ENCODE data around the gene SDF4. TPM values are rescaled to one million over a fixed set of nuclear protein-coding genes. Genes with fewer than 3 reads are reported as not detected.

The SDF4 gene
- total and polyA plus RNA-seq, 10 donors = 39.1 to 145 (median 88.5) TPM

- Histone ChIP-seq H3K9me3 (no peaks in the 10 kb centered on the region), H3K4me1 (peaks cover 13 to 79% (median 48%) of the 10 kb centered on the region in 6 donors), H3K27ac (no peak overlapping the region), H3K4me3 (no peak overlapping the region), H3K36me3 (peaks cover 0 to 73% (median 53%) of the 10 kb centered on the region in 6 donors), H3K27me3 (replicated peaks in 1 of 7) (no peaks in the 10 kb centered on the region)
- WGBS, 5 donors = 84 to 94% (median 87%) methylated on average over 24 to 28 of the region's 28 CpGs
- TF ChIP-seq POLR2A (IDR thresholded peaks at IDR 0.05) (no peak), POLR2AphosphoS5 (IDR thresholded peaks at IDR 0.05) (peak in 1 of 3 donors; percentile 16)
- intact Hi-C loops (cut with DNase I; ENCODE audit: low total_unique reads) = no loop called here
- no peak for DNase-seq
Observed at GRCh38 chr1:1228596-1229321, 3.0 kb downstream of the SDF4 start.

- peaks cover 13 to 73% (median 42%) of the 10 kb centered on the region in 6 donors for H3K4me1 ChIP-seq
- 89 to 98% (median 96%) methylated on average over 22 to 30 of the region's 30 CpGs for WGBS, 5 donors
- intact Hi-C loops (cut with DNase I; ENCODE audit: low total_unique reads) = no loop called here
- H3K27me3 ChIP-seq (replicated peaks in 1 of 7) = no peaks in the 10 kb centered on the region
- TF ChIP-seq POLR2AphosphoS5 (IDR thresholded peaks at IDR 0.05) = peak in 1 of 3 donors; percentile 24
- TF ChIP-seq POLR2A (IDR thresholded peaks at IDR 0.05) = no peak
- H3K27ac ChIP-seq = no peak overlapping the region
- DNase-seq = no peak
- peaks cover 0 to 73% (median 59%) of the 10 kb centered on the region in 6 donors for H3K36me3 ChIP-seq
- H3K4me3 ChIP-seq = no peak overlapping the region
- no peaks in the 10 kb centered on the region for H3K9me3 ChIP-seq
Observed at GRCh38 chr1:1228187-1228586, 3.6 kb downstream of the SDF4 start.

- TF ChIP-seq POLR2A (IDR thresholded peaks at IDR 0.05) = no peak
- no peak for TF ChIP-seq POLR2AphosphoS5 (IDR thresholded peaks at IDR 0.05)
- TF ChIP-seq CTCF (IDR thresholded peaks at IDR 0.05 in 8 of 11, conservative IDR thresholded peaks at IDR 0.05 in 3 of 11) = no peak
- 96 to 99% (median 98%) methylated on average over 12 to 25 of the region's 25 CpGs for WGBS, 5 donors
Observed at GRCh38 chr1:1227386-1227785, 4.4 kb downstream of the SDF4 start.

DNA sequence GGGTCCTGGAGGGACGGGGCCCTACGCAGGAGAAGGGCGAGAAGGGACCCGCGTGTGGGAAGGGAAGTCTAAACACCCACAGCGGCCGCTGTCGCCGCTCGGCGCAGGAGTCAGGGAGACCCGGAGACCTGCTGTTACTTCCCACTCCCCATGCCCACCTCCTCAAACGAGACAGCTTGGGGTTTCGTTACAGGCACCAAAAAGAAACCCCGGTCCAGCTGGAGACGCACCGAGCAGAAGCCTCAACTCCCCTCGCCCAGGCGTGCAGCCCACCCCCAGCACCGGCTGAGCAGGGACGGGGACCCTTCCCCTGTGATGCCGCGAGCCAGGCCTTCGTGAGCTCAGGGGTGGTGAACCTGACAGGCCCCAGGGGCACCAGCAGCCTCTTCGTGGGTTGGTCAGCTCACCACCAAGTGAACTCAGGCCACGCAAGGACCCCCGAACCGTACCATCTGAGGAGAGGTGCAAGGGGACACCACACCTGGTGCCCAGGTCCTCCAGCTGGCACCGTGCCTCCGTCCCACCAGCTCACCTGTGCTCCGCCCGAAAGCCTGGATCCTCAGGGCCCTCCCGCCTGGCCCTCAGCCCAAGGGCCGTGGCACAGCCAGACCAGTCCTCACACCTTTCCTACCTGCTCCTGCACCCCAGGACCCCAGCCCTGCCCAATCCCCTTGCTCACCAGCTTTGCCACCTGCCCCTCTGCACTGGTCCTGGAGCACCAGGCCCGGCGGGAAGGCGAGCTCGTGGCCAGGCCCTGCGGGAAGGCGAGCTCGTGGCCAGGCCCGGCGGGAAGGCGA, 5.0 kb downstream of the SDF4 start:
- intact Hi-C loops (cut with DNase I; ENCODE audit: low total_unique reads) = no loop called here
- 92 to 97% (median 93%) methylated on average over 29 to 44 of the region's 44 CpGs for whole genome bisulfite sequencing, 5 donors
- no peak overlapping the region for H3K4me3 ChIP-seq
- H3K36me3 ChIP-seq = peaks cover 0 to 86% (median 73%) of the 10 kb centered on the region in 6 donors
- no peak for DNase-seq
- TF ChIP-seq POLR2AphosphoS5 (IDR thresholded peaks at IDR 0.05) (no peak), POLR2A (IDR thresholded peaks at IDR 0.05) (no peak), CTCF (IDR thresholded peaks at IDR 0.05 in 8 of 11, conservative IDR thresholded peaks at IDR 0.05 in 3 of 11) (no peak)
- H3K9me3 ChIP-seq = no peaks in the 10 kb centered on the region
- no peaks in the 10 kb centered on the region for H3K27me3 ChIP-seq (replicated peaks in 1 of 7)
- no peak overlapping the region for H3K27ac ChIP-seq
- H3K4me1 ChIP-seq = peaks cover 13 to 66% (median 35%) of the 10 kb centered on the region in 6 donors

More at GRCh38 chr1:1227386-1227785, 4.4 kb downstream of the SDF4 start:
- no peak for DNase-seq
- Histone ChIP-seq H3K4me1 (peaks cover 13 to 66% (median 35%) of the 10 kb centered on the region in 6 donors), H3K27ac (no peak overlapping the region), H3K27me3 (replicated peaks in 1 of 7) (no peaks in the 10 kb centered on the region), H3K9me3 (no peaks in the 10 kb centered on the region), H3K4me3 (no peak overlapping the region), H3K36me3 (peaks cover 0 to 79% (median 67%) of the 10 kb centered on the region in 6 donors)
- intact Hi-C loops (cut with DNase I; ENCODE audit: low total_unique reads) = no loop called here

- Histone ChIP-seq H3K27ac (no peak overlapping the region), H3K9me3 (no peaks in the 10 kb centered on the region), H3K36me3 (peaks cover 0 to 94% (median 81%) of the 10 kb centered on the region in 6 donors), H3K27me3 (replicated peaks in 1 of 7) (no peaks in the 10 kb centered on the region), H3K4me1 (peaks cover 12 to 59% (median 32%) of the 10 kb centered on the region in 6 donors), H3K4me3 (no peak overlapping the region)
- no peak for DNase-seq
- intact Hi-C loops (cut with DNase I; ENCODE audit: low total_unique reads) = no loop called here
- TF ChIP-seq CTCF (IDR thresholded peaks at IDR 0.05 in 8 of 11, conservative IDR thresholded peaks at IDR 0.05 in 3 of 11) (no peak), POLR2AphosphoS5 (IDR thresholded peaks at IDR 0.05) (peak in 1 of 3 donors; percentile 2)
- 84 to 91% (median 89%) methylated on average over 16 to 18 of the region's 18 CpGs for WGBS, 5 donors
Observed at GRCh38 chr1:1225913-1226312, 5.9 kb downstream of the SDF4 start.
